GM19023 (cell line): ENCODE measurements around the gene PCNX2.
A peak's percentile ranks its signal among the peaks of the same experiment; 100 is the strongest.

Source experiments
- ATAC-seq: cut with Tn5 transposase; IDR thresholded peaks from one replicate; pipeline ENCODE4 v1.9.1; 2021; ENCODE audit warnings: mild to moderate bottlenecking, moderate library complexity; ENCODE audit not compliant: unreplicated experiment

PCNX2 gene

GRCh38 chr1:232949636-232950196 is 345.8 kb downstream of the PCNX2 start:
- ATAC-seq = no peak

DNA sequence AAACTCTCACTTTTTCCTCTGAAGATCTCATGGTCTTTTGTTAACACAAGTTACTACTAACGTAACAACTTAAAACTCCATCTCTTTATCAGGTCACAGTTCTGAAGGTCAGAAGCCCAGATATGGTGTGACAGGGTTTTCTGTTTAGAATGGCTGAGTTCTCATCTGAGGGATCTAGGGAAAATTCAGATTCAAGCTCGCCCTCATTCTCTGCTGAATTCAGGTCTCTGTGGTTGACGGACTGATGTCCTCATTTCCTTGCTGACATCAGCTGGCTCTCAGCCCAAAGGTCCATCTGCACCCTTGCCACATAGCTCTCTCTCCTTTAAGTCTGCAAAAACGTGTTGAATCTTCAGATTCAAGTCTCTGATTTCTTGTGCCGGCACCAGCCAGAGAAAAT is 351.2 kb downstream of the PCNX2 start:
- ATAC-seq = no peak

DNA sequence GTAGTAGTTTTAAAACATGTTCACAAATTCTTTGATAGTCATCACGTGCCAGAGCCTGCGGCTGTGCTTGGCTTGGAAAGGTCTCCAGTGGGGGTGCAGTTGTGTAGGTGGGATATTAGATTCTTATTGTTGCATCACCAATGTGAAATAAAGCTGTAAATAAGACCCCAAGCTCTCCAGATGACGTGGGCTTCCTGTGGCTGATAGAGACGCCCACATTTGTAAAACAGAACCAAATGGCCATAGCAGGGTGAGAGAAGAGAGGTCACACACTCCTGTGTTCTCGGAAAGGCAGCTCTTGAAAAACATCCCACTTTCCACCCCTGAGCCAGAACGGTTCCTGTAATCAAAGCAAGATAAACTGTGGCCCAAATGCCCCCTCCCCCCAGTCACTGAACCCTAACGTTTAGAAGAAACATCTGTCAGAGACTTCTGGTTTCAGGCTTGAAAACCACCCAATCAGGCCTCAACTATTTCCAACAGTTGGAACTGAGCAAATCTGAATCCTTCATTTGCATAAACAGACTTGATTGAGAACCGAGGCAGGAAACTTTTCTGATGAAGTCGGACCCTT is 351.8 kb downstream of the PCNX2 start:
- ATAC-seq = peak; percentile 65

DNA sequence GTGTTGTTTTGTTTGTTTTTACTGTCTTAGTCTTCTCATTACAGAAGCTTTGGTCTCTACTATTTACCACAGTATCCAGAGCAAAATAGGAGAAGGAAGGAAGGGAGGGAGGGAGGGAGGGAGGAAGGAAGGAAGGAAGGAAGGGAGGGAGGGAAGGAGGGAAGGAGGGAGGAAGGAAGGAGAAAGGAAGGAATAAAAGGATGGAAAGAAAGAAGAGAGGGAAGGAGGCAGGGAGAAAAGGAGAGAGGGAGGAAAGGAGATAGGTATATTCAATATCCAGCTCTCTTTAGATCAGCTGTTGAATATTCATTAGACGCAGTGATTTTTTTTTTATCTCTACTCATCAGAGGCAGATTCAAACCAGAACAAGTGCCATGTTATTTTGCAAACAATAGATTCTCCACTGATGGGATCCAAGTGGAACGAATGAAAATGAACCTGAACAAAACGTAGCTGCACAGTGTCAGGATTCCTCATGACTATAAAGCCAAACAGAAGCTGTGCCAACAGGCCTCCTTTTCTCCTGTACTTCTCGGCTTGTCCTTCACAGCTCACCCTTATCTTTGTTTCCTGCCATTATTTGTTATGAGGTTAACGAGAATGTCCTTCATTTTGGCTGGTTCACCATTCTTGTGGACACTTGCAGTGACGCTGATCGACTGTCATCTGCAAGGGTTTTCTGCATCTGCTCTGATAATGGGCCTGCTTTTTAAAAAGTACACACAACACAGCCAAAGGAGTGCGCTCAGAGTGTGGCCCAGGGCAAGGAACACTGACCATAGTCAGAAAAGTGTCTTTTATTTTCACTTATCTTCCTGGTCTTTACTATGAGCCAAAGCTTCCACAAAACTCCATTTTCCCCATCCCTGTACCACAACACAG is 352.9 kb downstream of the PCNX2 start:
- no peak for ATAC-seq

- peak; percentile 49 for ATAC-seq
Observed at GRCh38 chr1:232940262-232940661, 355.3 kb downstream of the PCNX2 start.

- no peak for ATAC-seq
Observed at GRCh38 chr1:232939748-232940147, 355.8 kb downstream of the PCNX2 start.

DNA sequence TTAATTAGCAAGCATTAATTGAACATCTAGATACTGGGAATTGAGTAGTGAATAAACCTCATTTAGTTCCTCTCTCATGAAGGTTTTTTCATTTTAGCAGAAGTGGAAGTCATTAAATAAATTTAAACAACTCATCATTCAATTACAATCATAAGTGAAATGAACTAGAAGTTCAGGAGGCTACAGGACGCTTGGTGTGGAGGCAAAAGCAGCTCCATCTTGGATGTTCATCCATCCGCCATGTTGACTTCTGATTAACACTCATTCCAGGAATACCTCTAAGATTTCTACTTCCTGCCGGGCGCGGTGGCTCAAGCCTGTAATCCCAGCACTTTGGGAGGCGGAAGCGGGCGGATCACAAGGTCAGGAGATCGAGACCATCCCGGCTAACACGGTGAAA is 356.6 kb downstream of the PCNX2 start:
- no peak for ATAC-seq

- no peak for ATAC-seq
Observed at GRCh38 chr1:232937741-232938375, 357.7 kb downstream of the PCNX2 start.

- no peak for ATAC-seq
Observed at GRCh38 chr1:232936941-232937340, 358.6 kb downstream of the PCNX2 start.
